ENCODE results near the gene OSBPL2.

The OSBPL2 gene

DNA sequence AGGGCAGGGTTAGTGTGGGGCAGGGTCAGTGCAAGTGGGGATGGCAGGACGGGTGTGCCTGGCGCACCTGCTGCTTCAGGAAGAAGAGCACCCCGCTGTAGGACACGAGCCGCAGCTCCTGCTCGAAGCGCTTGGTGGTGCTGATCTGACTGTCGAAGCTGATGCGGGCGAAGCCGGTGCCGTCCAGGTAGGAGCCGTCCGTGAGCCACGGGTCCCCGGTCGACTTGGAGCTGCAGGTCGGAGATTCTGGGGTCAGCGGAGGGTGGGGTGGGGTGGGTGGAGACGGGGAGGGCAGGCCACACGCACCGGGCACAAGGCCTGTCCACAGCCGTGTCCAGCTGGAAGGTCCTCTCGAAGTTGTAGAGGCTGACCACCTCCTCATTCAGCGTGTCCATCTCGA lies 74.7 kb downstream of the OSBPL2 start:
- Histone ChIP-seq H2AK5ac (ENCODE audit: low read length) (no peak overlapping the region), H3K9ac (ENCODE audit: low read length) (no peak overlapping the region), H3K79me2 (ENCODE audit: control insufficient read depth, insufficient read depth, low read length) (no peaks in the 10 kb centered on the region), H4K5ac (ENCODE audit: low read length) (no peak overlapping the region), H3K4me3 (ENCODE audit: low read length) (no peak overlapping the region), H3K56ac (ENCODE audit: low read length) (no peak overlapping the region), H3K27ac (ENCODE audit: low read depth, low read length) (no peak overlapping the region), H2BK5ac (ENCODE audit: low read length) (no peak overlapping the region), H2BK120ac (ENCODE audit: low read depth, low read length) (no peak overlapping the region), H3K4me2 (ENCODE audit: low read length) (no peak overlapping the region), H3K79me1 (ENCODE audit: low read length) (no peaks in the 10 kb centered on the region), H3K36me3 (ENCODE audit: control insufficient read depth, insufficient read depth, low read length) (peaks cover 20% of the 10 kb centered on the region), H2BK15ac (replicated peaks; ENCODE audit: low read depth) (no peak overlapping the region), H4K8ac (ENCODE audit: low read depth, low read length) (no peak overlapping the region), H3K4ac (ENCODE audit: low read depth, low read length) (no peak overlapping the region), H3K18ac (ENCODE audit: low read length) (no peak overlapping the region), H3K23ac (ENCODE audit: low read length) (no peak overlapping the region), H3K4me1 (ENCODE audit: control insufficient read depth, low read depth, low read length) (no peaks in the 10 kb centered on the region), H3K27me3 (ENCODE audit: insufficient read depth, low read length, poor library complexity) (no peaks in the 10 kb centered on the region)
- WGBS (ENCODE audit: extremely low coverage, insufficient coverage, low lambda C conversion rate) = no CpG with 5 or more reads among the region's 26 CpGs
- DNase-seq = no peak

- H3K36me3 ChIP-seq (ENCODE audit: control insufficient read depth, insufficient read depth, low read length) = peaks cover 14% of the 10 kb centered on the region
- WGBS (ENCODE audit: extremely low coverage, insufficient coverage, low lambda C conversion rate) = no CpG with 5 or more reads among the region's 55 CpGs
- no peak overlapping the region for H3K23ac ChIP-seq (ENCODE audit: low read length)
Observed at GRCh38 chr20:62313460-62314338, 75.4 kb downstream of the OSBPL2 start.

DNA sequence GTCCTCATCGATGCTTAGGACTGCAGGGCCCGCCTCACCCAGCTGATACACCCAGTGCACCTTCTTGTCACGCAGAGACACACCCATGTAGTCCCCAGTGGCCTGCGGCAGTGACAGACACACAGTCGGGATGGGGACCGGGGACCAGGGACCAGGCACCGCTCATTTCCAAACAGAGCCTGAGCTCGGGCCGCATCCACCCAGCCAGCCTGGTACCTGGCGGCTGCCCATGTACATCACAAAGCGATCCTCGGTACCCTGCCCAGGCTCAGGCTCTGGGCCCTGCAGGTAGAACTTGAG lies 76.0 kb downstream of the OSBPL2 start:
- H3K79me2 ChIP-seq (ENCODE audit: control insufficient read depth, insufficient read depth, low read length) = no peaks in the 10 kb centered on the region
- no peak overlapping the region for H4K8ac ChIP-seq (ENCODE audit: low read depth, low read length)
- H3K4ac ChIP-seq (ENCODE audit: low read depth, low read length) = no peak overlapping the region
- H3K56ac ChIP-seq (ENCODE audit: low read length) = no peak overlapping the region
- no peak overlapping the region for H3K23ac ChIP-seq (ENCODE audit: low read length)
- no peak overlapping the region for H3K18ac ChIP-seq (ENCODE audit: low read length)
- H2BK15ac ChIP-seq (replicated peaks; ENCODE audit: low read depth) = no peak overlapping the region
- H2BK120ac ChIP-seq (ENCODE audit: low read depth, low read length) = no peak overlapping the region
- no peak overlapping the region for H3K9ac ChIP-seq (ENCODE audit: low read length)
- no CpG with 5 or more reads among the region's 12 CpGs for WGBS (ENCODE audit: extremely low coverage, insufficient coverage, low lambda C conversion rate)
- no peak overlapping the region for H2BK5ac ChIP-seq (ENCODE audit: low read length)
- peaks cover 12% of the 10 kb centered on the region for H3K36me3 ChIP-seq (ENCODE audit: control insufficient read depth, insufficient read depth, low read length)
- no peak overlapping the region for H3K4me2 ChIP-seq (ENCODE audit: low read length)
- no peak overlapping the region for H4K5ac ChIP-seq (ENCODE audit: low read length)
- H3K4me1 ChIP-seq (ENCODE audit: control insufficient read depth, low read depth, low read length) = no peaks in the 10 kb centered on the region
- H3K27ac ChIP-seq (ENCODE audit: low read depth, low read length) = no peak overlapping the region
- DNase-seq = no peak
- H3K27me3 ChIP-seq (ENCODE audit: insufficient read depth, low read length, poor library complexity) = no peaks in the 10 kb centered on the region
- no peaks in the 10 kb centered on the region for H3K79me1 ChIP-seq (ENCODE audit: low read length)
- H3K4me3 ChIP-seq (ENCODE audit: low read length) = no peak overlapping the region
- no peak overlapping the region for H2AK5ac ChIP-seq (ENCODE audit: low read length)

More at GRCh38 chr20:62313460-62314338, 75.4 kb downstream of the OSBPL2 start:
- Histone ChIP-seq H3K4me2 (ENCODE audit: low read length) (no peak overlapping the region), H3K56ac (ENCODE audit: low read length) (no peak overlapping the region), H2BK5ac (ENCODE audit: low read length) (no peak overlapping the region), H3K79me2 (ENCODE audit: control insufficient read depth, insufficient read depth, low read length) (no peaks in the 10 kb centered on the region), H3K4me1 (ENCODE audit: control insufficient read depth, low read depth, low read length) (no peaks in the 10 kb centered on the region), H2BK15ac (replicated peaks; ENCODE audit: low read depth) (no peak overlapping the region), H3K18ac (ENCODE audit: low read length) (no peak overlapping the region), H3K27me3 (ENCODE audit: insufficient read depth, low read length, poor library complexity) (no peaks in the 10 kb centered on the region), H2BK120ac (ENCODE audit: low read depth, low read length) (no peak overlapping the region), H3K9ac (ENCODE audit: low read length) (no peak overlapping the region), H4K5ac (ENCODE audit: low read length) (no peak overlapping the region), H3K79me1 (ENCODE audit: low read length) (no peaks in the 10 kb centered on the region), H4K8ac (ENCODE audit: low read depth, low read length) (no peak overlapping the region), H3K4me3 (ENCODE audit: low read length) (no peak overlapping the region), H3K27ac (ENCODE audit: low read depth, low read length) (no peak overlapping the region), H3K4ac (ENCODE audit: low read depth, low read length) (no peak overlapping the region), H2AK5ac (ENCODE audit: low read length) (no peak overlapping the region)
- no peak for DNase-seq

- DNase-seq = no peak
- Histone ChIP-seq H2BK5ac (ENCODE audit: low read length) (no peak overlapping the region), H4K5ac (ENCODE audit: low read length) (no peak overlapping the region), H3K4me2 (ENCODE audit: low read length) (no peak overlapping the region), H3K4me1 (ENCODE audit: control insufficient read depth, low read depth, low read length) (no peaks in the 10 kb centered on the region), H3K4ac (ENCODE audit: low read depth, low read length) (no peak overlapping the region), H3K27ac (ENCODE audit: low read depth, low read length) (no peak overlapping the region), H3K18ac (ENCODE audit: low read length) (no peak overlapping the region), H3K9ac (ENCODE audit: low read length) (no peak overlapping the region), H3K27me3 (ENCODE audit: insufficient read depth, low read length, poor library complexity) (no peaks in the 10 kb centered on the region), H3K79me2 (ENCODE audit: control insufficient read depth, insufficient read depth, low read length) (no peaks in the 10 kb centered on the region), H3K79me1 (ENCODE audit: low read length) (no peaks in the 10 kb centered on the region), H3K56ac (ENCODE audit: low read length) (no peak overlapping the region), H3K36me3 (ENCODE audit: control insufficient read depth, insufficient read depth, low read length) (peaks cover 12% of the 10 kb centered on the region), H2BK15ac (replicated peaks; ENCODE audit: low read depth) (no peak overlapping the region), H3K4me3 (ENCODE audit: low read length) (no peak overlapping the region), H4K8ac (ENCODE audit: low read depth, low read length) (no peak overlapping the region), H3K23ac (ENCODE audit: low read length) (no peak overlapping the region), H2BK120ac (ENCODE audit: low read depth, low read length) (no peak overlapping the region), H2AK5ac (ENCODE audit: low read length) (no peak overlapping the region)
- no CpG with 5 or more reads among the region's 25 CpGs for WGBS (ENCODE audit: extremely low coverage, insufficient coverage, low lambda C conversion rate)
Observed at GRCh38 chr20:62314711-62315302, 76.5 kb downstream of the OSBPL2 start.

- DNase-seq = no peak
- Histone ChIP-seq H4K8ac (ENCODE audit: low read depth, low read length) (no peak overlapping the region), H2BK120ac (ENCODE audit: low read depth, low read length) (no peak overlapping the region), H3K4me3 (ENCODE audit: low read length) (no peak overlapping the region), H3K4me2 (ENCODE audit: low read length) (no peak overlapping the region), H2BK5ac (ENCODE audit: low read length) (no peak overlapping the region), H3K4ac (ENCODE audit: low read depth, low read length) (no peak overlapping the region), H3K79me2 (ENCODE audit: control insufficient read depth, insufficient read depth, low read length) (no peaks in the 10 kb centered on the region), H2AK5ac (ENCODE audit: low read length) (no peak overlapping the region), H4K5ac (ENCODE audit: low read length) (no peak overlapping the region), H3K27ac (ENCODE audit: low read depth, low read length) (no peak overlapping the region), H2BK15ac (replicated peaks; ENCODE audit: low read depth) (no peak overlapping the region), H3K4me1 (ENCODE audit: control insufficient read depth, low read depth, low read length) (no peaks in the 10 kb centered on the region), H3K18ac (ENCODE audit: low read length) (no peak overlapping the region), H3K23ac (ENCODE audit: low read length) (no peak overlapping the region), H3K79me1 (ENCODE audit: low read length) (no peaks in the 10 kb centered on the region), H3K9ac (ENCODE audit: low read length) (no peak overlapping the region), H3K56ac (ENCODE audit: low read length) (no peak overlapping the region), H3K27me3 (ENCODE audit: insufficient read depth, low read length, poor library complexity) (no peaks in the 10 kb centered on the region), H3K36me3 (ENCODE audit: control insufficient read depth, insufficient read depth, low read length) (peaks cover 12% of the 10 kb centered on the region)
- WGBS (ENCODE audit: extremely low coverage, insufficient coverage, low lambda C conversion rate) = no CpG with 5 or more reads among the region's 12 CpGs
Observed at GRCh38 chr20:62315773-62316172, 77.5 kb downstream of the OSBPL2 start.
